IMR-90 (cell line): ENCODE data around the gene DIP2C. TPM values are rescaled to one million over a fixed set of nuclear protein-coding genes. Genes with fewer than 3 reads are reported as not detected.

Experiments
- ATAC-seq: fragments of 200-7000 bp; cut with Tn5 transposase; 2 replicates; pipeline ENCODE4 v1.9.1; 2020; ENCODE audit warnings: low read depth, mild to moderate bottlenecking, moderate library complexity
- BruUV-seq: library from RNA; stranded (reverse); fragments of 400-500 nt; replicated peaks from 2 replicates; lab custom pipeline; 2021; lab: Mats Ljungman, UMichigan
- CTCF ChIA-PET: fragments of 300-600 bp; formaldehyde crosslinking; extraction: SDS; loops from one replicate; lab custom pipeline; 2021; ENCODE audit warnings: antibody characterized with exemption; lab: Yijun Ruan, JAX
- POLR2A ChIA-PET: fragments of 300-600 bp; sonication (Branson Sonifier 250); formaldehyde crosslinking; loops from one replicate; lab custom pipeline; 2022; ENCODE audit warnings: antibody characterized with exemption; ENCODE audit not compliant: unreplicated experiment; lab: Charles Lee
- DNase-seq: peaks from one replicate; pipeline ENCODE4 v3.0.0; 2013
- H2AFZ ChIP-seq: replicated peaks from 2 replicates; pipeline ENCODE3; 2013; ENCODE audit warnings: low read length, mild to moderate bottlenecking; ENCODE audit not compliant: poor library complexity
- H2AK5ac ChIP-seq: 2 replicates; pipeline ENCODE4 v1.6.1; 2013; ENCODE audit warnings: low read depth, low read length, inconsistent platforms
- H2AK9ac ChIP-seq: replicated peaks from 2 replicates; pipeline ENCODE3; 2013; ENCODE audit warnings: mild to moderate bottlenecking, low read depth, low read length, moderate library complexity; ENCODE audit not compliant: poor library complexity
- H2BK120ac ChIP-seq: 2 replicates; pipeline ENCODE4 v1.6.1; 2013; ENCODE audit warnings: low read depth, low read length, inconsistent platforms
- H2BK15ac ChIP-seq: 3 replicates; pipeline ENCODE4 v1.6.1; 2013; ENCODE audit warnings: low read depth, low read length, inconsistent platforms
- H2BK20ac ChIP-seq: 2 replicates; pipeline ENCODE4 v1.6.1; 2013; ENCODE audit warnings: low read depth, mild to moderate bottlenecking, inconsistent platforms, low read length, moderate library complexity
- H2BK5ac ChIP-seq: 2 replicates; pipeline ENCODE4 v1.6.1; 2013; ENCODE audit warnings: mild to moderate bottlenecking, low read depth, low read length, inconsistent platforms; ENCODE audit not compliant: poor library complexity, severe bottlenecking
- H3K14ac ChIP-seq: replicated peaks from 2 replicates; pipeline ENCODE4 v1.6.1; 2013; ENCODE audit warnings: low read depth, low read length, inconsistent platforms
- H3K18ac ChIP-seq: 2 replicates; pipeline ENCODE4 v1.6.1; 2013; ENCODE audit warnings: low read depth, low read length, control low read depth
- H3K23ac ChIP-seq: 2 replicates; pipeline ENCODE4 v1.6.1; 2013; ENCODE audit warnings: low read depth, low read length, inconsistent platforms
- H3K27ac ChIP-seq: 2 replicates; pipeline ENCODE4 v1.5.1; 2013; ENCODE audit warnings: mild to moderate bottlenecking, control low read depth, low read length; ENCODE audit not compliant: insufficient read depth
- H3K27me3 ChIP-seq: 2 replicates; pipeline ENCODE4 v1.6.1; 2013; ENCODE audit warnings: low read length; ENCODE audit not compliant: control insufficient read depth, insufficient read depth
- H3K36me3 ChIP-seq: 2 replicates; pipeline ENCODE4 v1.6.1; 2013; ENCODE audit warnings: low read length, mixed read lengths; ENCODE audit not compliant: control insufficient read depth, insufficient read depth
- H3K4ac ChIP-seq: 2 replicates; pipeline ENCODE4 v1.6.1; 2013; ENCODE audit warnings: low read depth, low read length, inconsistent platforms
- H3K4me1 ChIP-seq: 2 replicates; pipeline ENCODE4 v1.6.1; 2013; ENCODE audit warnings: low read length, mixed read lengths; ENCODE audit not compliant: control insufficient read depth, insufficient read depth
- H3K4me2 ChIP-seq: 2 replicates; pipeline ENCODE4 v1.6.1; 2013; ENCODE audit warnings: low read depth, mild to moderate bottlenecking, control low read depth, low read length, moderate library complexity
- H3K4me3 ChIP-seq: 2 replicates; pipeline ENCODE4 v1.5.1; 2013; ENCODE audit warnings: low read depth, mild to moderate bottlenecking, control low read depth, low read length, moderate library complexity; ENCODE audit not compliant: insufficient read depth
- H3K56ac ChIP-seq: 2 replicates; pipeline ENCODE4 v1.6.1; 2013; ENCODE audit warnings: low read length, inconsistent platforms; ENCODE audit not compliant: insufficient read depth; ENCODE audit errors: extremely low read depth
- H3K79me1 ChIP-seq, 2 experiments: 2 replicates each; pipeline ENCODE4 v1.6.1; 2013; ENCODE audit warnings: low read length in 2 of 2, inconsistent platforms in 1 of 2, low read depth in 1 of 2
- H3K9ac ChIP-seq: 2 replicates; pipeline ENCODE4 v1.6.1; 2013; ENCODE audit warnings: low read depth, low read length, control low read depth
- H3K9me1 ChIP-seq: 2 replicates; pipeline ENCODE4 v1.6.1; 2013; ENCODE audit warnings: low read length, inconsistent platforms; ENCODE audit not compliant: insufficient read depth
- H3K9me3 ChIP-seq: 2 replicates; pipeline ENCODE4 v1.6.1; 2013; ENCODE audit warnings: low read length; ENCODE audit not compliant: control insufficient read depth, insufficient read depth
- H4K20me1 ChIP-seq: 2 replicates; pipeline ENCODE4 v1.6.1; 2013; ENCODE audit warnings: low read length, inconsistent platforms; ENCODE audit not compliant: insufficient read depth
- H4K5ac ChIP-seq: 2 replicates; pipeline ENCODE4 v1.6.1; 2013; ENCODE audit warnings: mild to moderate bottlenecking, low read depth, low read length, control low read depth
- H4K8ac ChIP-seq, 2 experiments: 2 replicates each; pipeline ENCODE4 v1.6.1; 2013; ENCODE audit warnings: low read depth in 2 of 2, low read length in 2 of 2, control low read depth in 1 of 2, inconsistent platforms in 1 of 2
- H4K91ac ChIP-seq: 2 replicates; pipeline ENCODE4 v1.6.1; 2013; ENCODE audit warnings: low read depth, low read length, inconsistent platforms; ENCODE audit not compliant: insufficient read depth
- BHLHE40 ChIP-seq: fragments of 150-350 bp; IDR thresholded peaks from 2 replicates; pipeline ENCODE4 v1.6.1; 2016; ENCODE audit warnings: mild to moderate bottlenecking, low read depth, low read length
- CEBPB ChIP-seq: IDR thresholded peaks from 2 replicates; pipeline ENCODE4 v1.6.1; 2012; ENCODE audit warnings: low read depth, low read length, improper control_type of control experiment
- CHD1 ChIP-seq: IDR thresholded peaks from 2 replicates; pipeline ENCODE4 v1.6.1; 2012; ENCODE audit warnings: low read depth, low read length, improper control_type of control experiment
- CTCF ChIP-seq: conservative IDR thresholded peaks from 2 replicates; pipeline ENCODE4 v1.5.1; 2012; ENCODE audit warnings: mild to moderate bottlenecking, low read depth, low read length, improper control_type of control experiment
- ELK1 ChIP-seq: fragments of 150-350 bp; IDR thresholded peaks from 2 replicates; pipeline ENCODE4 v1.6.1; 2016; ENCODE audit warnings: low read depth, mild to moderate bottlenecking, low read length, moderate library complexity, borderline replicate concordance
- FOS ChIP-seq: fragments of 150-350 bp; IDR thresholded peaks from 2 replicates; pipeline ENCODE4 v1.6.1; 2016; ENCODE audit warnings: low read depth, low read length
- MAFK ChIP-seq: IDR thresholded peaks from 2 replicates; pipeline ENCODE4 v1.6.1; 2012; ENCODE audit warnings: low read depth, low read length, improper control_type of control experiment
- MAZ ChIP-seq: IDR thresholded peaks from 2 replicates; pipeline ENCODE4 v1.6.1; 2012; ENCODE audit warnings: low read depth, mild to moderate bottlenecking, low read length, improper control_type of control experiment, moderate library complexity, borderline replicate concordance
- MXI1 ChIP-seq: IDR thresholded peaks from 2 replicates; pipeline ENCODE4 v1.6.1; 2012; ENCODE audit warnings: low read depth, mild to moderate bottlenecking, low read length, moderate library complexity, borderline replicate concordance
- NFE2L2 ChIP-seq: fragments of 150-350 bp; IDR thresholded peaks from 2 replicates; pipeline ENCODE4 v1.6.1; 2016; ENCODE audit warnings: low read depth, mild to moderate bottlenecking, low read length
- POLR2A ChIP-seq: IDR thresholded peaks from 2 replicates; pipeline ENCODE4 v1.6.1; 2012; ENCODE audit warnings: mild to moderate bottlenecking, low read depth, low read length
- RAD21 ChIP-seq: IDR thresholded peaks from 2 replicates; pipeline ENCODE4 v1.6.1; 2012; ENCODE audit warnings: low read length, improper control_type of control experiment
- RCOR1 ChIP-seq: IDR thresholded peaks from 2 replicates; pipeline ENCODE4 v1.6.1; 2012; ENCODE audit warnings: mild to moderate bottlenecking, low read length, improper control_type of control experiment; ENCODE audit not compliant: insufficient replicate concordance
- USF2 ChIP-seq: fragments of 150-350 bp; IDR thresholded peaks from 2 replicates; pipeline ENCODE4 v1.6.1; 2017; ENCODE audit warnings: mild to moderate bottlenecking, antibody characterized with exemption, low read length, low read depth
- WGBS, 2 experiments: methylation state at CpG; one replicate each; pipeline versions ENCODE4 v1.1.5 to v1.1.7; 2013; ENCODE audit warnings: missing lambda C conversion rate in 2 of 2; ENCODE audit not compliant: insufficient read length in 1 of 2; ENCODE audit errors: extremely low coverage in 2 of 2; 5-methylcytosine and 5-hydroxymethylcytosine counted together
- dilution Hi-C: fragments of 300-500 bp; cut with HindIII; formaldehyde crosslinking; loops from one replicate; pipeline ENCODE4 v1.14.3; 2018; ENCODE audit warnings: low sequenced_read_pairs; ENCODE audit not compliant: unreplicated experiment
- in situ Hi-C: fragments of 300-500 bp; cut with MboI; formaldehyde crosslinking; loops from 3 replicates; pipeline ENCODE4 v1.14.3; 2019; ENCODE audit warnings: low sequenced_read_pairs, inconsistent platforms, mixed read lengths
- intact Hi-C: fragments of 100-400 bp; cut with micrococcal nuclease; formaldehyde crosslinking; loops from 2 replicates; pipeline ENCODE4 v1.10.0; 2022
- polyA plus RNA-seq, 3 experiments: library from polyadenylated mRNA; depleted of rRNA; stranded (reverse); fragments of >200 nt; gene quantifications; 2 replicates each; pipeline ENCODE4 v1.2.3, GENCODE V29; 2012; ENCODE audit warnings: low replicate concordance in 1 of 3
- total RNA-seq: library from RNA; depleted of rRNA; stranded (reverse); fragments of >200 nt; gene quantifications from 2 replicates; pipeline ENCODE4 v1.2.3, GENCODE V29; 2012

The DIP2C gene
- total and polyA plus RNA-seq, 2 of the 4 experiments (the other 2 are of a cell fraction): 8.6 to 17.3 TPM

- H3K27me3 ChIP-seq: no peaks in the 10 kb centered on the region
- peak overlapping the region; percentile 80 for H3K4me2 ChIP-seq
- ChIA-PET CTCF (no interaction called here), POLR2A (no interaction called here)
- peaks cover 75 to 93% of the 10 kb centered on the region in 2 experiments for H3K79me1 ChIP-seq
- BruUV-seq: no TSS peak
- H3K4ac ChIP-seq: peak overlapping the region; percentile 42
- H2AK5ac ChIP-seq: 0 out of 2 replicates have a peak overlapping the region, but pooled peaks have one; percentile 13
- H3K23ac ChIP-seq: peak overlapping the region; percentile 74
- H3K56ac ChIP-seq: no peak overlapping the region
- peaks cover 88% of the 10 kb centered on the region for H4K20me1 ChIP-seq
- peak overlapping the region; percentile 42 for H3K27ac ChIP-seq
- no peak overlapping the region for H3K4me3 ChIP-seq
- peak overlapping the region; percentile 53 for H2AFZ ChIP-seq
- peak overlapping the region; percentile 11 for H2BK5ac ChIP-seq
- peak overlapping the region in 1 of 2 experiments; percentile 53; a peak in 1 of 4 replicates for H4K8ac ChIP-seq
- no peaks in the 10 kb centered on the region for H3K9me3 ChIP-seq
- peaks cover 17% of the 10 kb centered on the region for H3K4me1 ChIP-seq
- no peak overlapping the region; the same call in 1 of the 2 replicates for H4K5ac ChIP-seq
- no peak overlapping the region for H2BK120ac ChIP-seq
- in situ Hi-C loops: no loop called here
- intact Hi-C loops: no loop called here
- H2BK20ac ChIP-seq: no peak overlapping the region
- no peak overlapping the region for H2BK15ac ChIP-seq
- peak overlapping the region; percentile 25; the same call in 1 of the 2 replicates for H4K91ac ChIP-seq
- peak overlapping the region; percentile 41; the same call in 1 of the 2 replicates for H3K14ac ChIP-seq
- peak overlapping the region; percentile 18; the same call in 1 of the 2 replicates for H3K9ac ChIP-seq
- no peaks in the 10 kb centered on the region for H3K36me3 ChIP-seq
- DNase-seq: peak; percentile 60
- dilution Hi-C loops: no loop called here
- no peak for TF ChIP-seq CHD1
- no peak for TF ChIP-seq MXI1
- TF ChIP-seq NFE2L2: no peak
- no peak for TF ChIP-seq RAD21
- TF ChIP-seq ELK1: no peak
- no peak for TF ChIP-seq MAFK
- no peak for TF ChIP-seq RCOR1
- TF ChIP-seq FOS: no peak
- TF ChIP-seq MAZ: no peak
- TF ChIP-seq POLR2A: no peak
- TF ChIP-seq BHLHE40: 0 out of 2 replicates have a peak, but pooled peaks have one; percentile 10
- peak; percentile 86 for TF ChIP-seq CEBPB
- peak; percentile 47; the same call in 1 of the 2 replicates for TF ChIP-seq USF2
- TF ChIP-seq CTCF: no peak
- peak; percentile 88 for ATAC-seq
- WGBS, 2 experiments: 46% methylated on average over 8 of the region's 23 CpGs; no CpG with 5 or more reads in 1 of the 2 experiments
- H2AK9ac ChIP-seq: peak overlapping the region; percentile 74
- H3K9me1 ChIP-seq: peaks cover 32% of the 10 kb centered on the region
- H3K18ac ChIP-seq: no peak overlapping the region
Observed at GRCh38 chr10:490891-491571, 198.4 kb downstream of the DIP2C start.
